Measurements from ENCODE around the gene HLA-DMA.

The HLA-DMA gene

GRCh38 chr6:32969685-32970412 is 17.0 kb upstream of the HLA-DMA start:
- Mint-ChIP-seq H3K9me3 (no peaks in the 10 kb centered on the region), H3K27me3 (ENCODE audit: low read depth) (no peaks in the 10 kb centered on the region), H3K4me3 (peak overlapping the region; percentile 93), H3K36me3 (ENCODE audit: low read depth) (peaks cover 50% of the 10 kb centered on the region), H3K27ac (peak overlapping the region; percentile 87), H3K4me1 (ENCODE audit: low read depth) (peaks cover 24% of the 10 kb centered on the region)

- H3K9me3 Mint-ChIP-seq = no peaks in the 10 kb centered on the region
- H3K4me3 Mint-ChIP-seq = peak overlapping the region; percentile 93
- H3K27me3 Mint-ChIP-seq (ENCODE audit: low read depth) = no peaks in the 10 kb centered on the region
- H3K27ac Mint-ChIP-seq = peak overlapping the region; percentile 87
- H3K36me3 Mint-ChIP-seq (ENCODE audit: low read depth) = peaks cover 42% of the 10 kb centered on the region
- peaks cover 26% of the 10 kb centered on the region for H3K4me1 Mint-ChIP-seq (ENCODE audit: low read depth)
Measured at GRCh38 chr6:32968867-32969684, 16.2 kb upstream of the HLA-DMA start.

GRCh38 chr6:32968093-32968866 is 15.4 kb upstream of the HLA-DMA start, which contains the start of gene BRD2:
TSS of gene BRD2 (plus strand) at chr6:32968594. CDS start at chr6:32972899, 4,305 bp downstream.
- Mint-ChIP-seq H3K9me3 (no peaks in the 10 kb centered on the region), H3K4me3 (peak within 1 kb of the TSS; percentile 93), H3K36me3 (ENCODE audit: low read depth) (peaks cover 36% of the 10 kb centered on the region), H3K27me3 (ENCODE audit: low read depth) (no peaks in the 10 kb centered on the region), H3K4me1 (ENCODE audit: low read depth) (peaks cover 25% of the 10 kb centered on the region), H3K27ac (peak within 1 kb of the TSS; percentile 87)

GRCh38 chr6:32967151-32968091 is 14.5 kb upstream of the HLA-DMA start:
- H3K36me3 Mint-ChIP-seq (ENCODE audit: low read depth) = peaks cover 27% of the 10 kb centered on the region
- H3K4me3 Mint-ChIP-seq = peak overlapping the region; percentile 93
- H3K9me3 Mint-ChIP-seq = no peaks in the 10 kb centered on the region
- H3K27ac Mint-ChIP-seq = peak overlapping the region; percentile 87
- H3K4me1 Mint-ChIP-seq (ENCODE audit: low read depth) = peaks cover 28% of the 10 kb centered on the region
- H3K27me3 Mint-ChIP-seq (ENCODE audit: low read depth) = no peaks in the 10 kb centered on the region

GRCh38 chr6:32964776-32965175 is 11.9 kb upstream of the HLA-DMA start:
- peaks cover 4% of the 10 kb centered on the region for H3K27me3 Mint-ChIP-seq (ENCODE audit: low read depth)
- H3K36me3 Mint-ChIP-seq (ENCODE audit: low read depth) = peaks cover 8% of the 10 kb centered on the region
- H3K27ac Mint-ChIP-seq = no peak overlapping the region
- H3K9me3 Mint-ChIP-seq = no peaks in the 10 kb centered on the region
- H3K4me1 Mint-ChIP-seq (ENCODE audit: low read depth) = peaks cover 31% of the 10 kb centered on the region
- H3K4me3 Mint-ChIP-seq = no peak overlapping the region

- peaks cover 4% of the 10 kb centered on the region for H3K27me3 Mint-ChIP-seq (ENCODE audit: low read depth)
- peaks cover 31% of the 10 kb centered on the region for H3K4me1 Mint-ChIP-seq (ENCODE audit: low read depth)
- H3K27ac Mint-ChIP-seq = no peak overlapping the region
- no peaks in the 10 kb centered on the region for H3K9me3 Mint-ChIP-seq
- no peak overlapping the region for H3K4me3 Mint-ChIP-seq
- peaks cover 5% of the 10 kb centered on the region for H3K36me3 Mint-ChIP-seq (ENCODE audit: low read depth)
Measured at GRCh38 chr6:32963866-32964265, 11.0 kb upstream of the HLA-DMA start.

GRCh38 chr6:32962213-32962826 is 9.4 kb upstream of the HLA-DMA start:
- no peaks in the 10 kb centered on the region for H3K9me3 Mint-ChIP-seq
- H3K27me3 Mint-ChIP-seq (ENCODE audit: low read depth) = peaks cover 4% of the 10 kb centered on the region
- peaks cover 27% of the 10 kb centered on the region for H3K4me1 Mint-ChIP-seq (ENCODE audit: low read depth)
- H3K4me3 Mint-ChIP-seq = no peak overlapping the region
- H3K27ac Mint-ChIP-seq = no peak overlapping the region
- H3K36me3 Mint-ChIP-seq (ENCODE audit: low read depth) = peaks cover 2% of the 10 kb centered on the region

GRCh38 chr6:32960563-32960962 is 7.7 kb upstream of the HLA-DMA start:
- Mint-ChIP-seq H3K27ac (no peak overlapping the region), H3K36me3 (ENCODE audit: low read depth) (peaks cover 2% of the 10 kb centered on the region), H3K9me3 (no peaks in the 10 kb centered on the region), H3K4me1 (ENCODE audit: low read depth) (peaks cover 14% of the 10 kb centered on the region), H3K4me3 (no peak overlapping the region), H3K27me3 (ENCODE audit: low read depth) (peaks cover 4% of the 10 kb centered on the region)

- H3K36me3 Mint-ChIP-seq (ENCODE audit: low read depth) = peaks cover 4% of the 10 kb centered on the region
- peaks cover 1% of the 10 kb centered on the region for H3K27me3 Mint-ChIP-seq (ENCODE audit: low read depth)
- no peaks in the 10 kb centered on the region for H3K9me3 Mint-ChIP-seq
- H3K4me3 Mint-ChIP-seq = no peak overlapping the region
- peaks cover 35% of the 10 kb centered on the region for H3K4me1 Mint-ChIP-seq (ENCODE audit: low read depth)
- no peak overlapping the region for H3K27ac Mint-ChIP-seq
Measured at GRCh38 chr6:32956176-32956575, 3.3 kb upstream of the HLA-DMA start.

- Mint-ChIP-seq H3K27ac (peak overlapping the region; percentile 32), H3K36me3 (ENCODE audit: low read depth) (peaks cover 4% of the 10 kb centered on the region), H3K4me1 (ENCODE audit: low read depth) (peaks cover 34% of the 10 kb centered on the region), H3K4me3 (no peak overlapping the region), H3K9me3 (no peaks in the 10 kb centered on the region), H3K27me3 (ENCODE audit: low read depth) (no peaks in the 10 kb centered on the region)
Measured at GRCh38 chr6:32954986-32955802, 2.3 kb upstream of the HLA-DMA start.

- peaks cover 12% of the 10 kb centered on the region for H3K36me3 Mint-ChIP-seq (ENCODE audit: low read depth)
- H3K9me3 Mint-ChIP-seq = no peaks in the 10 kb centered on the region
- H3K27me3 Mint-ChIP-seq (ENCODE audit: low read depth) = no peaks in the 10 kb centered on the region
- H3K4me3 Mint-ChIP-seq = no peak overlapping the region
- peaks cover 39% of the 10 kb centered on the region for H3K4me1 Mint-ChIP-seq (ENCODE audit: low read depth)
- H3K27ac Mint-ChIP-seq = no peak overlapping the region
Measured at GRCh38 chr6:32954267-32954666, 1.4 kb upstream of the HLA-DMA start.

- Mint-ChIP-seq H3K27ac (no peak overlapping the region), H3K9me3 (no peaks in the 10 kb centered on the region), H3K27me3 (ENCODE audit: low read depth) (no peaks in the 10 kb centered on the region), H3K4me3 (no peak overlapping the region), H3K36me3 (ENCODE audit: low read depth) (peaks cover 16% of the 10 kb centered on the region), H3K4me1 (ENCODE audit: low read depth) (peaks cover 39% of the 10 kb centered on the region)
Measured at GRCh38 chr6:32953775-32954174, 878 bp upstream of the HLA-DMA start.

GRCh38 chr6:32950449-32950848 is 2.4 kb downstream of the HLA-DMA start:
- peaks cover 52% of the 10 kb centered on the region for H3K4me1 Mint-ChIP-seq (ENCODE audit: low read depth)

More at GRCh38 chr6:32950449-32950848, 2.4 kb downstream of the HLA-DMA start:
- Mint-ChIP-seq H3K9me3 (peaks cover 10% of the 10 kb centered on the region), H3K36me3 (ENCODE audit: low read depth) (peaks cover 21% of the 10 kb centered on the region), H3K27ac (no peak overlapping the region), H3K27me3 (ENCODE audit: low read depth) (no peaks in the 10 kb centered on the region), H3K4me3 (no peak overlapping the region)
